GM21737 (cell line): ENCODE results near the gene PKD2L2.
"Not testable (repeated sequence)": the region's sequence is repeated elsewhere in the genome, so short reads cannot be mapped to it uniquely, and the experiment has no call there.

Experiments
- ATAC-seq: cut with Tn5 transposase; IDR thresholded peaks from one replicate; pipeline ENCODE4 v1.9.1; 2021; ENCODE audit warnings: mild to moderate bottlenecking, moderate library complexity; ENCODE audit not compliant: unreplicated experiment

PKD2L2 gene

GRCh38 chr5:137887831-137888230, 1.4 kb upstream of the PKD2L2 start:
- ATAC-seq: no peak

- ATAC-seq: peak; percentile 16
These were observed 793 bp upstream of the PKD2L2 start for GRCh38 chr5:137888466-137888862.

GRCh38 chr5:137890845-137891244, 1.6 kb downstream of the PKD2L2 start:
- ATAC-seq: no peak

GRCh38 chr5:137891849-137892248, 2.6 kb downstream of the PKD2L2 start:
- ATAC-seq: no peak

- no peak for ATAC-seq
These were observed 5.3 kb downstream of the PKD2L2 start for GRCh38 chr5:137894586-137894985.

- no peak for ATAC-seq
These were observed 7.3 kb downstream of the PKD2L2 start for GRCh38 chr5:137896560-137896959.

GRCh38 chr5:137899493-137899892, 10.2 kb downstream of the PKD2L2 start:
- ATAC-seq: no peak

- no peak for ATAC-seq
These were observed 12.0 kb downstream of the PKD2L2 start for GRCh38 chr5:137901011-137901817.

- ATAC-seq: no peak
These were observed 13.3 kb downstream of the PKD2L2 start for GRCh38 chr5:137902408-137903133.

- no peak for ATAC-seq
These were observed 25.5 kb downstream of the PKD2L2 start for GRCh38 chr5:137914758-137915157.

GRCh38 chr5:137916923-137917322, 27.7 kb downstream of the PKD2L2 start:
- ATAC-seq: no peak

GRCh38 chr5:137921931-137922330, 32.7 kb downstream of the PKD2L2 start:
- no peak for ATAC-seq

- ATAC-seq: no peak
These were observed 34.6 kb downstream of the PKD2L2 start for GRCh38 chr5:137923856-137924255.

GRCh38 chr5:137932800-137933199, 43.5 kb downstream of the PKD2L2 start:
- no peak for ATAC-seq

GRCh38 chr5:137933491-137933911, 44.2 kb downstream of the PKD2L2 start:
- ATAC-seq: no peak

- ATAC-seq: no peak
These were observed 45.9 kb downstream of the PKD2L2 start for GRCh38 chr5:137935190-137935589.

- ATAC-seq: no peak
These were observed 46.4 kb downstream of the PKD2L2 start for GRCh38 chr5:137935694-137936093.

GRCh38 chr5:137937994-137938750, 48.9 kb downstream of the PKD2L2 start:
- ATAC-seq: no peak

GRCh38 chr5:137938751-137939143, 49.5 kb downstream of the PKD2L2 start:
- ATAC-seq: no peak

- ATAC-seq: no peak
These were observed 50.1 kb downstream of the PKD2L2 start for GRCh38 chr5:137939331-137939730.

GRCh38 chr5:137944280-137944679, 55.0 kb downstream of the PKD2L2 start:
- not testable (repeated sequence) for ATAC-seq
